Esophagus squamous epithelium (tissue), 4 donors: ENCODE measurements around the gene MED27.

Source experiments
- POLR2A ChIP-seq, 4 donors: fragments of 450-650 bp; IDR thresholded peaks; one replicate each; pipeline ENCODE4 v1.6.1; 2017; ENCODE audit warnings: antibody characterized with exemption in 4 of 4, mild to moderate bottlenecking in 4 of 4, moderate library complexity in 3 of 4
- TF ChIP-seq, protein P1 (sequence below), 6 experiments: fragments of 450-650 bp in 4 of 6; fragments of 200-600 bp in 2 of 6; sonication (generic) in 2 of 6; IDR thresholded peaks; one replicate each; pipeline ENCODE4 v1.5.1; 2016 to 2019; ENCODE audit warnings: antibody characterized with exemption in 6 of 6, mild to moderate bottlenecking in 4 of 6, moderate library complexity in 4 of 6

DNA sequence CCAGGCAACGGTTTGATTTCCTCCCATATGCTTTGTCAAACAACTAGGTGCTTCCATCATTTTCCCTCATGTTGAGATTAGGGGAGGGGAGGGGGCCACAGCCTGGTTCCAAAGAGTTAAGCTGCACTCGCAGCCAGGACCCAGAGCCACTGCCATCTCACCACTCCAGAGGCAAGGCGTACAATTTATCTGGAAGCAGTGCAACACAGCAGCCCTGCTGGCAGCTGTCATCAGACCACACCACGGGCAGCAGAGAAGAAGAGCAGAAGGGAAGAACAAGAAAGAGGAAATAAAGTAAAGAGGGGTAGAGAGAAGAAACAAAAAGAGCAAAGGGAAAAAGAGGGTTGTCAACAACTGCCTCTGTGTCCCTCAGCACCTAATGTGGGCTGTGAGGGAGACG, 38.9 kb downstream of the MED27 start:
- TF ChIP-seq, protein P1, sequence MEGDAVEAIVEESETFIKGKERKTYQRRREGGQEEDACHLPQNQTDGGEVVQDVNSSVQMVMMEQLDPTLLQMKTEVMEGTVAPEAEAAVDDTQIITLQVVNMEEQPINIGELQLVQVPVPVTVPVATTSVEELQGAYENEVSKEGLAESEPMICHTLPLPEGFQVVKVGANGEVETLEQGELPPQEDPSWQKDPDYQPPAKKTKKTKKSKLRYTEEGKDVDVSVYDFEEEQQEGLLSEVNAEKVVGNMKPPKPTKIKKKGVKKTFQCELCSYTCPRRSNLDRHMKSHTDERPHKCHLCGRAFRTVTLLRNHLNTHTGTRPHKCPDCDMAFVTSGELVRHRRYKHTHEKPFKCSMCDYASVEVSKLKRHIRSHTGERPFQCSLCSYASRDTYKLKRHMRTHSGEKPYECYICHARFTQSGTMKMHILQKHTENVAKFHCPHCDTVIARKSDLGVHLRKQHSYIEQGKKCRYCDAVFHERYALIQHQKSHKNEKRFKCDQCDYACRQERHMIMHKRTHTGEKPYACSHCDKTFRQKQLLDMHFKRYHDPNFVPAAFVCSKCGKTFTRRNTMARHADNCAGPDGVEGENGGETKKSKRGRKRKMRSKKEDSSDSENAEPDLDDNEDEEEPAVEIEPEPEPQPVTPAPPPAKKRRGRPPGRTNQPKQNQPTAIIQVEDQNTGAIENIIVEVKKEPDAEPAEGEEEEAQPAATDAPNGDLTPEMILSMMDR (IDR thresholded peaks at IDR 0.05) = no peak
- TF ChIP-seq POLR2A (IDR thresholded peaks at IDR 0.05) = no peak
